K562 (cell line): ENCODE measurements around the gene ATP6V1G2.

Experiments used
- EZH2 ChIP-seq: IDR thresholded peaks from 2 replicates; pipeline ENCODE4 v1.6.1; 2012; ENCODE audit warnings: low read depth, mild to moderate bottlenecking, inconsistent platforms, low read length, borderline replicate concordance
- GABPB1 ChIP-seq: sonication (generic); formaldehyde crosslinking; IDR thresholded peaks from 2 replicates; pipeline ENCODE4 v1.8.0; 2022; ENCODE audit warnings: mild to moderate bottlenecking, missing genetic modification reagents
- GMEB1 ChIP-seq: fragments of 250-450 bp; sonication (Bioruptor Pico); IDR thresholded peaks from 2 replicates; pipeline ENCODE4 v1.4.0; 2020; ENCODE audit warnings: mild to moderate bottlenecking
- PCBP2 ChIP-seq: fragments of 200-400 bp; formaldehyde crosslinking; IDR thresholded peaks from 2 replicates; pipeline ENCODE4 v1.6.1; 2018; ENCODE audit warnings: low read length, low read depth, mild to moderate bottlenecking, moderate library complexity; ENCODE audit not compliant: poor library complexity, severe bottlenecking
- POLR2A ChIP-seq: fragments of 450-650 bp; conservative IDR thresholded peaks from 2 replicates; pipeline ENCODE4 v1.6.1; 2016
- POLR2AphosphoS2 ChIP-seq: IDR thresholded peaks from 2 replicates; pipeline ENCODE4 v1.6.1; 2012; ENCODE audit warnings: low read length, improper control_type of control experiment
- RB1 ChIP-seq: fragments of 450-650 bp; IDR thresholded peaks from 2 replicates; pipeline ENCODE4 v1.6.1; 2017; ENCODE audit warnings: low read depth, mild to moderate bottlenecking
- SAP30 ChIP-seq: fragments of 200-600 bp; sonication (generic); IDR thresholded peaks from 2 replicates; pipeline ENCODE4 v1.6.1; 2012; ENCODE audit warnings: borderline replicate concordance, low read depth, mild to moderate bottlenecking, moderate library complexity, low read length, control low read depth, inconsistent platforms; ENCODE audit not compliant: insufficient read depth, poor library complexity, severe bottlenecking
- TCF7 ChIP-seq: sonication (generic); IDR thresholded peaks from 2 replicates; pipeline ENCODE4 v1.6.1; 2016; ENCODE audit warnings: antibody characterized with exemption, borderline replicate concordance
- TF ChIP-seq, protein P1 (sequence below), 3 experiments: IDR thresholded peaks in 2 of 3; conservative IDR thresholded peaks in 1 of 3; 2 replicates each; pipeline ENCODE4 v1.5.1; 2011 to 2012; ENCODE audit warnings: low read length in 3 of 3, mild to moderate bottlenecking in 3 of 3, control low read depth in 2 of 3, improper control_type of control experiment in 1 of 3, inconsistent platforms in 1 of 3, low read depth in 1 of 3, mixed read lengths in 1 of 3, moderate library complexity in 1 of 3; ENCODE audit not compliant: insufficient read depth in 2 of 3
- TF ChIP-seq, protein P2 (sequence below): fragments of 450-650 bp; formaldehyde crosslinking; IDR thresholded peaks from 2 replicates; pipeline ENCODE4 v1.4.0; 2020; ENCODE audit warnings: mild to moderate bottlenecking

DNA sequence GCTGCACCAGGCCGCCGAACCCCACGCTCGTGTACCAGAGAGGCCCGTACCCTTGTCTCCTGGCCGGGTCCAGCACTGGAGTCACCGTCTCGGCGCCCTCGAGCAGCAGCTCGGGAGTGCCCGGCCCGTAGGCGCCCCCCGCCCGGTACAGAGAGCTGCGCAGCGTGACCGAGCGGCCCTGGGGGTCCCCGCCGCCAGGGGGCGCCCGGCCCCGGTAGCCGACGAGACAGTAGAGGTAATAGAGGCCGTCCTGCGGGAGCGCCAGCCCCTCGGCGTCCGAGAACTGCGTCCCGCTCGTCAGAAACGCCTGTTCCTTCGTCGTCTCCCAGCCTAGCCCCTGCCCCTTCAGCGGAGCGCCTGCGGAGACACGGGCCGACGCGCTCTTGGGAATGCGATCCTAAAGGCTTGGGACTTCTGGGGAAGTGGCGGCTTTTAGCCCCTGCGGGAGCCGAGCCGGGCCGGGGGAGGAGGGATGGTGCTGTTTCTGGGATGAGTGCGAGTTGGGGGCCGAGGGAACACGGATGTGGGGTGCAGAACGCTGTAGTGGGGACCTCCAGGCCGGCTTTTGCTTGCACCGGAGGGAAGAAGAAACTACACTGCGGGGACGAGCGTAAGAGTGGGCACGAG is 34.5 kb upstream of the ATP6V1G2 start:
- TF ChIP-seq GABPB1 (CRISPR knock-in tag) (peak; percentile 76; the same call in 1 of the 2 replicates), EZH2 (no peak), RB1 (peak; percentile 97), SAP30 (no peak), POLR2A (peak; percentile 81), GMEB1 (peak; percentile 56; the same call in 1 of the 2 replicates), TCF7 (no peak), POLR2AphosphoS2 (no peak), PCBP2 (no peak)
- TF ChIP-seq, protein P1, sequence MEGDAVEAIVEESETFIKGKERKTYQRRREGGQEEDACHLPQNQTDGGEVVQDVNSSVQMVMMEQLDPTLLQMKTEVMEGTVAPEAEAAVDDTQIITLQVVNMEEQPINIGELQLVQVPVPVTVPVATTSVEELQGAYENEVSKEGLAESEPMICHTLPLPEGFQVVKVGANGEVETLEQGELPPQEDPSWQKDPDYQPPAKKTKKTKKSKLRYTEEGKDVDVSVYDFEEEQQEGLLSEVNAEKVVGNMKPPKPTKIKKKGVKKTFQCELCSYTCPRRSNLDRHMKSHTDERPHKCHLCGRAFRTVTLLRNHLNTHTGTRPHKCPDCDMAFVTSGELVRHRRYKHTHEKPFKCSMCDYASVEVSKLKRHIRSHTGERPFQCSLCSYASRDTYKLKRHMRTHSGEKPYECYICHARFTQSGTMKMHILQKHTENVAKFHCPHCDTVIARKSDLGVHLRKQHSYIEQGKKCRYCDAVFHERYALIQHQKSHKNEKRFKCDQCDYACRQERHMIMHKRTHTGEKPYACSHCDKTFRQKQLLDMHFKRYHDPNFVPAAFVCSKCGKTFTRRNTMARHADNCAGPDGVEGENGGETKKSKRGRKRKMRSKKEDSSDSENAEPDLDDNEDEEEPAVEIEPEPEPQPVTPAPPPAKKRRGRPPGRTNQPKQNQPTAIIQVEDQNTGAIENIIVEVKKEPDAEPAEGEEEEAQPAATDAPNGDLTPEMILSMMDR (IDR thresholded peaks at IDR 0.05 in 2 of 3, conservative IDR thresholded peaks at IDR 0.05 in 1 of 3; ENCODE audit: insufficient read depth in 2 of 3, low read depth in 1 of 3, low read length in 3 of 3): peak; percentile 98 to 99 (median 98)
- TF ChIP-seq, protein P2, sequence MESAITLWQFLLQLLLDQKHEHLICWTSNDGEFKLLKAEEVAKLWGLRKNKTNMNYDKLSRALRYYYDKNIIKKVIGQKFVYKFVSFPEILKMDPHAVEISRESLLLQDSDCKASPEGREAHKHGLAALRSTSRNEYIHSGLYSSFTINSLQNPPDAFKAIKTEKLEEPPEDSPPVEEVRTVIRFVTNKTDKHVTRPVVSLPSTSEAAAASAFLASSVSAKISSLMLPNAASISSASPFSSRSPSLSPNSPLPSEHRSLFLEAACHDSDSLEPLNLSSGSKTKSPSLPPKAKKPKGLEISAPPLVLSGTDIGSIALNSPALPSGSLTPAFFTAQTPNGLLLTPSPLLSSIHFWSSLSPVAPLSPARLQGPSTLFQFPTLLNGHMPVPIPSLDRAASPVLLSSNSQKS: no peak
